ENCODE data around the gene ZNF99.
"Not testable (repeated sequence)": the region's sequence is repeated elsewhere in the genome, so short reads cannot be mapped to it uniquely, and the experiment has no call there.

The ZNF99 gene

GRCh38 chr19:22783651-22784410 lies at the start of gene ZNF99:
Gene ZNF99, minus strand, starts transcription at chr19:22784151. Its CDS starts 135 bp downstream, at chr19:22784016.
- peak; percentile 37 for DNase-seq
- Mint-ChIP-seq H3K27me3 (peaks cover 0 to 7% of the 10 kb centered on the region in 2 donors), H3K9me3 (peaks cover 12 to 17% of the 10 kb centered on the region in 2 donors), H3K36me3 (peaks cover 4 to 12% of the 10 kb centered on the region in 2 donors), H3K27ac (peak within 1 kb of the TSS; percentile 91), H3K4me1 (peaks cover 1 to 6% of the 10 kb centered on the region in 2 donors), H3K4me3 (peak within 1 kb of the TSS; percentile 82)
- ATAC-seq (replicated peaks), result peak; percentile 86 to 94

DNA sequence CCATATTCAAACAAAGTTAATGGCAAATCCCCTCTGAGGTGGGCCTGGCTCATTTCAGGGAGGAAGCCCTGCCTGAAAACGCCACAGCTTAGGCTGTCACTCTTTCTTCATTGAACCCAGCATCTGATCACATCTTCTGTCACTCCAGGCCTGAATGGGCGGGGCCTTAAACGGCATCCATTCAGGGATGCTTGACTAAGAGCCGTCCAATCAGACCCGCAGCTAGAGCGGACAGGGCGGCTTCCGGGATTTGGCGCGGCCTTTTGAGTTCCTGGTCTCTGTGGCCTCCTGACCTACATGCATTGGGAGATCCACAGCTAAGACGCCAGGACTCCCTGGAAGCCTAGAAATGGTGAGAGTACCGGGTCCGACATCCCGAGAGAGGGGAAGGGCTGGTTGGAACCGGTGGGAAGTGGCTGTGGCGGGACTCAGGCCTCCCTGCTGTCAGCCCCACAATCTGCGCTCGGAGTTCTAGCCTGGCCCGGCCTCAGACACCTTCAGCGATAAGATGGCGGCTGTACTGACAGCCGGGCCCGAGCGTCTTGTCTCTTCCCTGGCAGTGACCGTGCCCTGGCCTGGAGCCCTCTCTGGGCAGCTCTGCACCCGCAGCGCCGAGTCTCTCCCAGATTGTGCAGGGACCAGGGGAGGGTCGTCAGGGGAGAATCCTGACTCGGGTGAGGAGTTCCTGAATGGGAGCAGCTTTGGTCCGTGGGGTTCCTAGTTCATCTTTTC lies 48.2 kb upstream of the ZNF99 start, which contains the start of gene ZNF723:
TSS of gene ZNF723 (plus strand) at position 261 of the 732 bp plus-strand sequence. CDS start at position 350, 89 bp downstream.
- no peaks in the 10 kb centered on the region for H3K4me1 Mint-ChIP-seq
- H3K36me3 Mint-ChIP-seq, result peaks cover 3 to 9% of the 10 kb centered on the region in 2 donors
- no peaks in the 10 kb centered on the region for H3K27me3 Mint-ChIP-seq
- H3K4me3 Mint-ChIP-seq, result peak within 1 kb of the TSS; percentile 41 to 67
- no peak within 1 kb of the TSS for H3K27ac Mint-ChIP-seq
- no peak for DNase-seq
- H3K9me3 Mint-ChIP-seq, result peaks cover 0 to 12% of the 10 kb centered on the region in 2 donors
- peak; percentile 23 to 43 for ATAC-seq (replicated peaks)

GRCh38 chr19:22831211-22831610 lies 47.3 kb upstream of the ZNF99 start:
- Mint-ChIP-seq H3K4me3 (no peak overlapping the region), H3K27me3 (no peaks in the 10 kb centered on the region), H3K9me3 (peaks cover 0 to 12% of the 10 kb centered on the region in 2 donors), H3K36me3 (peaks cover 3 to 9% of the 10 kb centered on the region in 2 donors), H3K27ac (no peak overlapping the region), H3K4me1 (no peaks in the 10 kb centered on the region)
- DNase-seq (no peak), ATAC-seq (replicated peaks) (no peak)

DNA sequence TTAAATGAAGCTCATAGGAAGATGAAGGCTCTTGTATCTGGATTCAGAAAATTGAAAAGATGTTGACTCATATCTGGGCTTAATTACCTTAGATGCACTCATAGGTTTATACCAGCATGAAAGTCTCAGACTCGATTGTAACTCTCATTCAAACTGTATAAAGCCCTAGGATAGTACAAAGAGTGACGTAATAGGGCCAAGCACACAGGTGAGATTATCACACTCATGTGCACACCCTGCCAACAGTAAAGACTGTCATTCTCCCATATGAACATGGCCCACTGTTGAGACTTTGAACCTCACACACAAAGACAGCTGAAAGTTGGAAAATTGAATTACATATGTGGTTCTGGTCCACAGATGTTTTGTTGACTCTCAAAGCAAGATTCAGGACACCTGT lies 30.2 kb upstream of the ZNF99 start:
- H3K4me1 Mint-ChIP-seq, result no peaks in the 10 kb centered on the region
- peaks cover 8 to 22% of the 10 kb centered on the region in 2 donors for H3K9me3 Mint-ChIP-seq

GRCh38 chr19:22807061-22807835 lies 23.3 kb upstream of the ZNF99 start:
- H3K27ac Mint-ChIP-seq, result no peak overlapping the region
- ATAC-seq (replicated peaks), result no peak
- no peak overlapping the region for H3K4me3 Mint-ChIP-seq
- DNase-seq, result no peak
- no peaks in the 10 kb centered on the region for H3K36me3 Mint-ChIP-seq
- H3K9me3 Mint-ChIP-seq, result peaks cover 14 to 17% of the 10 kb centered on the region in 2 donors
- no peaks in the 10 kb centered on the region for H3K4me1 Mint-ChIP-seq
- no peaks in the 10 kb centered on the region for H3K27me3 Mint-ChIP-seq

More for the DNA sequence above, 30.2 kb upstream of the ZNF99 start:
- DNase-seq (no peak), ATAC-seq (replicated peaks) (no peak)
- Mint-ChIP-seq H3K27ac (no peak overlapping the region), H3K36me3 (no peaks in the 10 kb centered on the region), H3K27me3 (no peaks in the 10 kb centered on the region), H3K4me3 (no peak overlapping the region)

DNA sequence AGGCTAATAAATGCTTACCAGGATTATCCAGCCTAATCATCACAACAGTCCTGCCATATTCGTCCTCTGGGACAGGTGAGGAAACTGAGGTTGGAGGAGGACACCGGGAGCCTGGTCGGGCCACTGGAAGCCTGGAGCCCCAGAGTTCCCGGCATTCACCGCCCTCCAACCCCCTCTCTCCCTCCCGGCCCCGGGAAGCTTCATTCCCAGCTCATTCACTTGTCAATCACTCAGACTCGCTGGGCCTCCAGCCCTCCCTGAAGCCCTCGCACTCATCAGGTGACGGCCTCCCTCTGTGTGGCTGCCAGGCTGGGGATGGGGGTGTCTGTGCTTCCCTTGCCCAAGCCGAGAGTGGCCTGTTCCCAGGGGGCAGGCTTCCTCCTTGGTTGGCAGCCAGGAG lies 22.5 kb upstream of the ZNF99 start:
- no peaks in the 10 kb centered on the region for H3K36me3 Mint-ChIP-seq
- no peak overlapping the region for H3K4me3 Mint-ChIP-seq
- no peaks in the 10 kb centered on the region for H3K4me1 Mint-ChIP-seq
- H3K27me3 Mint-ChIP-seq, result no peaks in the 10 kb centered on the region
- H3K9me3 Mint-ChIP-seq, result peaks cover 15 to 18% of the 10 kb centered on the region in 2 donors
- DNase-seq, result no peak
- ATAC-seq (replicated peaks), result no peak
- H3K27ac Mint-ChIP-seq, result no peak overlapping the region

DNA sequence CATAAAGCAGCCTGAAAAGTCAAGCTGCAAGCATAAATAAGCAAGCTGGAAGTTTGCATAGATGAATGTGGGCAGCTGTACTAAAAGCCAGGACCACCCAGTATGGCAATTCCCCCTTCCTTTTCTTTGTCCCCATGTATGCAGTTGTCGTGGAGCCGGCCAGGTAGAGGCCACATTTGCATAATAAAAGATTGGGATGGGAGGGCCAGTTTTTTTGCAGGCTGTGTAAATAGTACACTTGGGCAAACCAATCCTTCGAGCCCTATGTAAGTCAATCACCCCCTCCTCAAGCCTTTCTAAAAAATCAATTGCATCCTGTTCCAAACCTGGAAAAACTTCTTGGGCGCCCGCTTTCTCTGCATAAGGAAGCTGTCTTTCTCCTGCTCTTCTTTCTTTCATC lies 13.1 kb upstream of the ZNF99 start:
- H3K9me3 Mint-ChIP-seq, result peaks cover 31 to 37% of the 10 kb centered on the region in 2 donors

DNA sequence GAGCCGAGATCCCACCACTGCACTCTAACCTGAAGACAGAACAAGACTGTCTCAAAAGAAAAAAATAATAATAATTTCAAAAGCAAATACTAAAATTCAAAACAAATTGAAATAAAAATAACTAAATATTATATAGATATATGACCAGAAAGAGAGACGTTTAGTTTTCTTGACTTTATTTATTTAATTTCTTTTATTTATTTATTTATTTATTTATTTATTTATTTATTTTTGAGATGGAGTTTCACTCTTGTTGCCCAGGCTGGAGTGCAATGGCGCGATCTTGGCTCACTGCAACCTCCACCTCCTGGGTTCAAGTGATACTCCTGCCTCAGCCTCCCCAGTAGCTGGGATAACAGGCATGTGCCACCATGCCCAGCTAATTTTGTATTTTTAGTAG lies 8.9 kb upstream of the ZNF99 start:
- not testable (repeated sequence) for H3K4me1 Mint-ChIP-seq; H3K27ac Mint-ChIP-seq; H3K36me3 Mint-ChIP-seq; H3K27me3 Mint-ChIP-seq; DNase-seq; ATAC-seq (replicated peaks); H3K4me3 Mint-ChIP-seq
- peaks cover 20 to 21% of the 10 kb centered on the region in 2 donors for H3K9me3 Mint-ChIP-seq

More for the DNA sequence above, 13.1 kb upstream of the ZNF99 start:
- Mint-ChIP-seq H3K36me3 (peaks cover 0 to 2% of the 10 kb centered on the region in 2 donors), H3K27me3 (no peaks in the 10 kb centered on the region), H3K4me1 (no peaks in the 10 kb centered on the region), H3K4me3 (no peak overlapping the region), H3K27ac (no peak overlapping the region)
- no peak for DNase-seq
- no peak for ATAC-seq (replicated peaks)

DNA sequence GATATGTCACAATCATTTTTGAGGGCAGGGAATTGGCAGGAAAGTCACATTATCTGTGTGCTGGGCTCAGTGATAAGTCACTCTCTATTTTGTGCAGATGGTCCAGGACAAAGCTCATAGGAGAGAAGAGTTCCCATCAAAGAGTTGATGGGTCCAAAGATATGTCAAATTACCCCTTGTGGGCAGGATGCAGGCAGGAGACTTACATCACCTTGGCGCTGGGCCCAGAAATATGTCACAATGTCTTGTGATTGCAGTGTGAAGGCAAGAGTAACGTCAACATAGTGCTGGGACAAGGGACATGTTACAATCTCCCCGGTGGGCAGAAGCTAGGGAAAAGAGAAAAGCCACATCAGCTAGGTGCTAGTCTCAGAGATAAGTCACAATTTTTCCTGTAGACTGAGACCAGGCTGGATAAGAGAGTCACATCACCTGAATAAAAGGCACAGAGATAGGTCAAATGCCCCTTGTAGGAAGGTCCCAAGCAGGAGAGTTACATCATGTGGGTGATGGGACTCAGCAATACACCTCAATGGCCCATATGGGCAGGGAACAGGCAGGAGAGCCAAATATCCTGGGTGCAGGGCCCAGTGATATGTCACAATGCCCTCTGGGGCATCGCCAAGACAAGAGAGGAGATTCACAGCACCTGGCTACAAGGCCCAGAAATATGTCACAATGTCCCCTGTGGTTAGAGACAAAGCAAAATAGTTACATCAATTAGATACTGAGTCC lies 47.9 kb downstream of the ZNF99 start:
- no peaks in the 10 kb centered on the region for H3K27me3 Mint-ChIP-seq
- ATAC-seq (replicated peaks), result no peak
- peaks cover 42 to 44% of the 10 kb centered on the region in 2 donors for H3K9me3 Mint-ChIP-seq
- peaks cover 0 to 2% of the 10 kb centered on the region in 2 donors for H3K36me3 Mint-ChIP-seq
- H3K4me1 Mint-ChIP-seq, result no peaks in the 10 kb centered on the region
- DNase-seq, result no peak
- no peak overlapping the region for H3K27ac Mint-ChIP-seq
- no peak overlapping the region for H3K4me3 Mint-ChIP-seq

DNA sequence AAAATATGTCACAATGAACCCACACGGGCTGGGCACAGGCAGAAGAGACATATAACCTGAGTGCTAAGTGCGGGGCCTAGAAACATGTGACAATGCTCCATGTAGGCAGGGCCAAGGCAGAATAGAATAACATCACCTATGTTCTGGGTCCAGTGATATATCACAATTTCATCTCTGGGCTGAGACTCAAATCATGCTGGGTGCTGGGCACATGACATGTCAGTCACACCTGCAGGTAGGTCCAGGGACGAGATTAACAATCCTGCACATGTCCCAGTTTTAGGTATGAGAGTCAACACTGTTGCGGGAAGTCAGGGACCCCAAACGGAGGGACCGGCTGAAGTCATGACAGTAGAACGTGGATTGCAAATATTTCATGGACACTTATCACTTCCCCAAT lies 50.3 kb downstream of the ZNF99 start:
- peaks cover 39 to 44% of the 10 kb centered on the region in 2 donors for H3K9me3 Mint-ChIP-seq
- H3K27ac Mint-ChIP-seq, result no peak overlapping the region
- no peak for ATAC-seq (replicated peaks)
- no peak overlapping the region for H3K4me3 Mint-ChIP-seq
- no peaks in the 10 kb centered on the region for H3K4me1 Mint-ChIP-seq
- H3K36me3 Mint-ChIP-seq, result peaks cover 2 to 4% of the 10 kb centered on the region in 2 donors
- DNase-seq, result no peak
- H3K27me3 Mint-ChIP-seq, result no peaks in the 10 kb centered on the region

DNA sequence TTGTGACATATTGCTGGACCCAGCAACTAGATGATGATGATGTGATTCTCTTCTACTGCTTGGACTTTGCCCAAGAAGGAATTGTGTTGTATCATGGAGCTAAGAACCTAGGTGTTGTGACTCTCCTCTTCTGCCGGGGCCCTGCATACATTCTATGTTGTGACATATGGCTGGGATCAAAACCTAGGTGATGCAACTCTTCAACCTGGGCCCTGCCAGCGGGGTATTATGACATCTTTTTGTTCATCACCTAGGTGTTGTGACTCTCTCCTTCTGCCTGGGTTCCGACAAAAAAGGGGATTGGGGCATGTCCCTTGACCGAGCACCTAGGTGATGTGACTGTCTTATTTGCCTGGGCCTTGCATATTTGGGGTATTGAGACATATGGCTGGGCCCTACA lies 55.7 kb downstream of the ZNF99 start:
- H3K27me3 Mint-ChIP-seq; H3K4me3 Mint-ChIP-seq; ATAC-seq (replicated peaks); H3K4me1 Mint-ChIP-seq; DNase-seq; H3K36me3 Mint-ChIP-seq; H3K27ac Mint-ChIP-seq: not testable (repeated sequence)
- H3K9me3 Mint-ChIP-seq, result peaks cover 9 to 16% of the 10 kb centered on the region in 2 donors

DNA sequence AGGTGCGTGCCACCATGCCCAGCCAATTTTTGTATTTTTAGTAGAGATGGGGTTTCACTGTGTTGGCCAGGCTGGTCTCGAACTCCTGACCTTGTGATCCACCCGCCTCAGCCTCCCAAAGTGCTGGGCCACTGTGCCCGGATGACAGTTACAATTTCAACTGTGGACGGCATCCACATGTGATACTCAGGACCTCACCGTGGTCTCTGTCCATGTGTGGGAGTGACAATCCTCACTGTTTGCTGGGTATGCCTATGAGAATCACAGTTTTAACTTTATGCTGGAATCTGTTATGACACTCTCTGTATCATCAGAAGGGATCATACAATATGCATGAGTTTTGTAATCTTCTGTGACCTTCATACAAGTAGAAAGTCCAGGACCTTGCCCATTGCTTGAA lies 62.4 kb downstream of the ZNF99 start:
- H3K36me3 Mint-ChIP-seq; H3K27ac Mint-ChIP-seq; ATAC-seq (replicated peaks); DNase-seq; H3K27me3 Mint-ChIP-seq; H3K4me3 Mint-ChIP-seq; H3K4me1 Mint-ChIP-seq: not testable (repeated sequence)
- H3K9me3 Mint-ChIP-seq, result peaks cover 3 to 11% of the 10 kb centered on the region in 2 donors

- ATAC-seq (replicated peaks) (no peak), DNase-seq (no peak)
- no peaks in the 10 kb centered on the region for H3K36me3 Mint-ChIP-seq
- peaks cover 1 to 4% of the 10 kb centered on the region in 2 donors for H3K9me3 Mint-ChIP-seq
- no peaks in the 10 kb centered on the region for H3K4me1 Mint-ChIP-seq
- H3K27ac Mint-ChIP-seq, result no peak overlapping the region
- no peak overlapping the region for H3K4me3 Mint-ChIP-seq
- no peaks in the 10 kb centered on the region for H3K27me3 Mint-ChIP-seq
Measured at GRCh38 chr19:22708983-22709382, 75.0 kb downstream of the ZNF99 start.
